Measurements from ENCODE around the gene GINM1.

The GINM1 gene

DNA sequence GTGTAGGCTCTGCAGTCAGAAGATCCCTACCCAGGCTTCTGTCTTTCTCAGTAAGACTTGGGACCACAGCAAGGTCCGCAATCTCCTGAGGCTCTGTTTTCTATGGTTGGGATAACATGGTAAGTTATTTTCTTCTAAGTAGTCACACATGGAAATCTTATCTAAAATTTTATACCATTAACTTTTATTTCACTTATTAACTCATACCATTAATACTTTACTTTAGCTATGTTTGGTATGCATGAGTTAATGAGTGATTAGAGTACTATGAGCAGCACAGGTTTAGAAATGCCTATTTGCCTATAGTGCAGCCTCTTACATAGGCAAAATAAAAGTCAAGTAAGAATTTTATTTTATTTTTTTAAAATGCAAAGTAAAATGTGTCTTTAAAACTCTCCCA, 27.2 kb downstream of the GINM1 start:
- no peak for DNase-seq (ENCODE audit: low spot score)

DNA sequence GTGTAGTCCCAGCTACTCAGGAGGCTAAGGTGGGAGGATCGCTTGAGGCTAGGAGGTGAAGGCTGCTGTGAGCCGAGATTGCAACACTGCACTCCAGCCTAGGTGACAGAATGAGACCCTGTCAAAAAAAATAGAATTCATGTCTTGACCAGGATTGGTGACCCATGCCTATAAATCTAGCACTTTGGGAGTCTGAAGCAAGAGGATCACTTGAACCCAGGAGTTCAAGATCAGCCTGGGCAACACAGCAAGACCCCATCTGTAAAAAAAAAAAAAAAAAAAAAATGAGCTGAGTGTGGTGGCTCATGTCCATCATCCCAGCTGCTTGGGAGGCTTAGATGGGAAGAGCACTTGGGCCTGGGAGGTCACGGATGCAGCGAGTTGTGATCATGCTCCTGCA, 34.3 kb downstream of the GINM1 start:
- no peak for DNase-seq (ENCODE audit: low spot score)

DNA sequence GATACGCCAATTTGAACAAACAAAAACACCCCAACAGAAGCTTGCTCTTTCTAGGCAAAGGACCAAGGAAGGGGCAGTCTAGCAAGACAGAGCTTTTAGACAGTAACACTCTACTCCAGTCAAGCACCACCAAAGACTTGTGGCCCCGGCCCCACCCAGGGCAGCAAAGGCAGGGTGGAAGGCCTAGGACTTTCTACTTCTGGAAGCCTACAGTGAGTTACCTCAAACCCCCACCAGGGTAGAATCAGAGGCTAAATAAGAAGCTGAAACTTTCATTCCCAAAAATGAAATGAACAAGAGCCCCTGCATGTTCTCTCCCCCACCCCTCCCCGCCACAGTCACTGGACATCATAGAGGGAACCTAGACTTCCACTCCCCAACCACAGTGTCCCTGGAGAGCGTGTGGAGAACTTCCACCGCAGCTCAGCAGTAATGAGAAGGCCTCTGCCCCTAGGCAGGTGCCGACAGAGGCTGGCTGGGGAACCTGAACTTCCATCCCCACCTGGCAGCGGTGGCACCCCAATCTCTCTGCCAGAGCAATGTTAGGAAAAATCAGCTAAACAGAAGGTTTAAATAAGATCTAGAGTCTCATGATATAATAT, 42.3 kb downstream of the GINM1 start:
- no peak for DNase-seq (ENCODE audit: low spot score)

DNA sequence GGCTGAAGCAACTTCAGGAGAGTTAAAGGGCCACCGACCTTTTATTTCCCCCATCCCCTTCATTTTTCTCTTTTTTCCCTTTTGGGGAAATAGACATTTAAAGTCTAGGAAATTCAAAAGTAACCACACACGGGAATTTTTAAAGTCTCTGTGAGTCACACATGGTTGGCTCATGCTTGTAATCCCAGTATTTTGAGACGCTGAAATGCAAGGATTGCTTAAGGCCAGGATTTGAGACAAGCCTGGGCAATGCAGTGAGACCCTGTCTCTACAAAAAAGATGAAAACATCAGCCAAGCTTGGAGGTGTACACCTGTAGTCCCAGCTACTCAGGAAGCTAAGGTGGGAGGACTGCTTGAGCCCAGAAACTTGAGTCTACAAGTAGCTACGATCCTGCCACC, 48.2 kb downstream of the GINM1 start:
- no peak for DNase-seq (ENCODE audit: low spot score)

DNA sequence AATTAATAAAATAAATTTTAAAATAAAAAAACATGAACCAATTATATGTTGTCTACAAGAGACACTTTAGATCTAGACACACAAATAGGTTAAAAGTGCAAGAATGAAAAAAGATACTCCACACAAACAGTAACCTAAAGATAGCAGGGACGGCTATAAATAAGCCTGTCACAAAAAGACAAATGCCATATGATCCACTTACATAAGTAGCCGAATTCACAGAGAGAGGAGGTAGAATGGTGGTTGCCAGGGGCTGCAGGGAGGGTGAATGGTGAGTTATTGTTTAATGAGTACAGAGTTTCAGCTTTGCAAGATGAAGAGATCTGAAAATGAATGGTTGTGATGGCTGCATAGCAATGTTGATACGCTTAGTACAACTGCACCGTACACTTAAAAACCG, 49.6 kb downstream of the GINM1 start:
- no peak for DNase-seq (ENCODE audit: low spot score)

DNA sequence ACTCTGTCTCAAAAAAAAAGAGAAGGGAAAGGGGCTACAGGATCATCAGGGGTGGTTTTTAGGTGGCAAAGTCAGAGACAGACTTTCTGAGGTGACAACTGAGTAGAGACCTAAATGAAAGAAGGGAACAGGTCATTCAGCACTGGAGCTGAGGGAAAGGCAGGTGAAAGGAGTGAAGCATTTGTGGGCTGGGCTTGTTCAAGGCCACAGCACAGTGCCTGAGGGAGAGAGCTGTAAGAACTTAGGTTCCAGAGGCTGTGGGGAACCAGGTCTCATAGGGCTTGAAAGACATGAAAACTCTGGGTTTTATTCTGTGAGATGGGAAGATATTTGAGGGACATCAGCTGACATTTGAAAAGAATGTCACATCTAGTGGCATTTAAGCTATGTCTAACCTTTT, 61.5 kb downstream of the GINM1 start:
- no peak for DNase-seq (ENCODE audit: low spot score)

DNA sequence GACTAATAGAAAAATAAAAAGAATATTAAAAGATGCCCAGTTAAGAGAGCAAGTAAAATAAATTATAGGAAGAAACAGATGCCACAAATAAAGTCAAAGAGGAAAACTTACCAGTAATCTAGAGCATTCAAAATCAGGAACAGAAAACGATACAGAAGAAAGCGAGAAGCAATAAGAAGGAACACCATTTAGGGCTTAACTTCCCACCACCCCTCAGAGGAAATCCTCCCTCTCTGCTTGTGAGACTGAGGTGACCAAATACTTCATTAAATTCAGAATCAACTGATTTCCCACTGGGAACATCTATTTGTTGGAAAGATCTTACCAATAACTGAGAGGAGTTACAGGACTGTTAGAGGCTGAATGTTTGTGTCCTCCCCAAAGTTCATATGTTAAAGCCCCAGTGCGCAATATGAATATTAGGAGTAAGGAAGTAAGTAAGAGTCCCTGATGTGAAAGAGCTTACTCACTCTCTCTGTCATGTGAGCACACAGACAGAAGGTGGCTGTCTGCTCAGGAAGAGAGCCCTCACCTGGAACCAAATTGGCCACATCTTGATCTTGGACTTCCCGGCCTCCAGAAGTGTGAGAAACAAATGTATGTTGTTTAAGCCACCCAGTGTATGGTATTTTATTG, 62.8 kb downstream of the GINM1 start:
- DNase-seq (ENCODE audit: low spot score) = no peak

DNA sequence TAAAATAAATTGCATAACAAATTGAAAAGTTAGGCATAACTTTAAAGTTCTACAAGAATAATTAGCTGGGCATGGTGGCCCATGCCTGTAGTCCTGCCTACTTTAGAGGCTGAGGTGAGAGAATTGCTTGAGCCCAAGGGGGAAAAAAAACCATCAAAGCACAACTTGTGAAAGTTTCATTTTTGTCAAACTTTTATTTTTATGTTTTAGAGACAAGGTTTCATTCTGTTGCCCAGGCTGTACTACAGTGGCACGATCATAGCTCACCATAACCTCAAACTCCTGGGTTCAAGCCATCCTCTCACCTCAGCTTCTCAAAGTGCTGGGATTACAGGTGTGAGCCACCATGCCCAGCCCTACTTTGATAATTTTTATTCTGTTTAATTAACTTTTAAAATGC, 68.1 kb downstream of the GINM1 start:
- no peak for DNase-seq (ENCODE audit: low spot score)

DNA sequence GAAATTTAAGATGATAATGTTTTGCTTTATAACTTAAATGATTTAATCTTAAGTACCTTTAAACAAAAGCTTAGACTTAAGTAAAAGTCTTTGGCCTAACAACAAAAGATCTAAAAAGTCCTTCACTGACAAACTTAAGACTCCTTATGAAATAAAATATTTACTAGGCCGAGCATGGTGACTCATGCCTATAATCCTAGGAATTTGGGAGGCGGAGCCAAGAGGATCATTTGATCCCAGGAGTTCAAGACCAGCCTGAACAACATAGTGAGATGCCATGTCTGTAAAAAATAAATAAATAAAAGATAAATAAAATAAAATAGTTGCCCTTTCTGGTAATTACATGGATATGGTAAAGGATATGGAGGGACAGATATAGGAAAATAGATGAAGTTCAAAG, 69.9 kb downstream of the GINM1 start:
- no peak for DNase-seq (ENCODE audit: low spot score)
